GM03348 (cell line): ENCODE results near the gene FSTL1.
A peak's percentile ranks its signal among the peaks of the same experiment; 100 is the strongest.
"Not testable (repeated sequence)": the region's sequence is repeated elsewhere in the genome, so short reads cannot be mapped to it uniquely, and the experiment has no call there.

Experiments used
- DNase-seq: peaks from one replicate; pipeline ENCODE4 v3.0.0; 2012; ENCODE audit warnings: low spot score

The FSTL1 gene

GRCh38 chr3:120418446-120418845 is 32.3 kb downstream of the FSTL1 start:
- DNase-seq = no peak

GRCh38 chr3:120417272-120417911 is 33.4 kb downstream of the FSTL1 start:
- peak; percentile 94 for DNase-seq

- no peak for DNase-seq
Observed at GRCh38 chr3:120416868-120417267, 33.9 kb downstream of the FSTL1 start.

- no peak for DNase-seq
Observed at GRCh38 chr3:120415756-120416155, 35.0 kb downstream of the FSTL1 start.

GRCh38 chr3:120410541-120410940 is 40.3 kb downstream of the FSTL1 start:
- no peak for DNase-seq

- peak; percentile 32 for DNase-seq
Observed at GRCh38 chr3:120410116-120410515, 40.7 kb downstream of the FSTL1 start.

GRCh38 chr3:120407508-120408287 is 43.1 kb downstream of the FSTL1 start:
- DNase-seq = no peak

- no peak for DNase-seq
Observed at GRCh38 chr3:120404876-120405275, 45.9 kb downstream of the FSTL1 start.

- DNase-seq = no peak
Observed at GRCh38 chr3:120402257-120402656, 48.5 kb downstream of the FSTL1 start.

GRCh38 chr3:120399372-120399771 is 51.4 kb downstream of the FSTL1 start:
- DNase-seq = no peak

GRCh38 chr3:120396469-120396868 is 54.3 kb downstream of the FSTL1 start:
- no peak for DNase-seq

GRCh38 chr3:120394347-120394746 is 56.4 kb downstream of the FSTL1 start:
- no peak for DNase-seq

- no peak for DNase-seq
Observed at GRCh38 chr3:120393761-120394160, 57.0 kb downstream of the FSTL1 start.

- DNase-seq = no peak
Observed at GRCh38 chr3:120393243-120393642, 57.5 kb downstream of the FSTL1 start.

GRCh38 chr3:120382941-120383447 is 67.8 kb downstream of the FSTL1 start:
- DNase-seq = no peak

GRCh38 chr3:120381503-120381902 is 69.3 kb downstream of the FSTL1 start:
- DNase-seq = no peak

- DNase-seq = not testable (repeated sequence)
Observed at GRCh38 chr3:120377948-120378347, 72.8 kb downstream of the FSTL1 start.

- no peak for DNase-seq
Observed at GRCh38 chr3:120370463-120370862, 80.3 kb downstream of the FSTL1 start.

GRCh38 chr3:120369037-120369467 is 81.7 kb downstream of the FSTL1 start:
- DNase-seq = no peak

GRCh38 chr3:120368172-120368571 is 82.6 kb downstream of the FSTL1 start:
- DNase-seq = no peak

GRCh38 chr3:120364821-120365220 is 86.0 kb downstream of the FSTL1 start:
- DNase-seq = peak; percentile 62

- no peak for DNase-seq
Observed at GRCh38 chr3:120364101-120364500, 86.7 kb downstream of the FSTL1 start.

GRCh38 chr3:120357807-120358206 is 93.0 kb downstream of the FSTL1 start:
- no peak for DNase-seq
